ENCODE results near the gene DDX43.

GRCh38 chr6:73388433-73388799 lies 6.2 kb upstream of the DDX43 start:
- no peak for TF ChIP-seq CTCF (IDR thresholded peaks at IDR 0.05; ENCODE audit: low read length)
- TF ChIP-seq EZH2 (IDR thresholded peaks at IDR 0.05; ENCODE audit: borderline replicate concordance, low read length) = no peak

Data from OCI-LY1 (cell line).